Measurements from ENCODE around the gene DDIAS.
"Not testable (repeated sequence)": the region's sequence is repeated elsewhere in the genome, so short reads cannot be mapped to it uniquely, and the experiment has no call there.

DDIAS gene

DNA sequence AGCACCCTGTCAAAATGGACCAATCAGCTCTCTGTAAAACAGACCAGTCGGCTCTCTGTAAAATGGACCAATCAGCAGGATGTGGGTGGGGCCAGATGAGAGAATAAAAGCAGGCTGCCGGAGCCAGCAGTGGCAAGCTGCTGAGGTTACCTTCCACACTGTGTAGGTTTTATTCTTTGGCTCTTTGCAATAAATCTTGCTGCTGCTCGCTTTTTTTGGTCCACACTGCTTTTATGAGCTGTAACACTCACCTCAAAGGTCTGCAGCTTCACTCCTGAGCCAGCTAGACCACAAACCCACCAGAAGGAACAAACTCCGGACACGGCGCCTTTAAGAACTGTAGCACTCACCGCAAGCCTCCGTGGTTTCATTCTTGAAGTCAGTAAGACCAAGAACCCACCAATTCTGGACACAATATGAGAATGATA is 70.0 kb downstream of the DDIAS start:
- DNase-seq: not testable (repeated sequence)

DNA sequence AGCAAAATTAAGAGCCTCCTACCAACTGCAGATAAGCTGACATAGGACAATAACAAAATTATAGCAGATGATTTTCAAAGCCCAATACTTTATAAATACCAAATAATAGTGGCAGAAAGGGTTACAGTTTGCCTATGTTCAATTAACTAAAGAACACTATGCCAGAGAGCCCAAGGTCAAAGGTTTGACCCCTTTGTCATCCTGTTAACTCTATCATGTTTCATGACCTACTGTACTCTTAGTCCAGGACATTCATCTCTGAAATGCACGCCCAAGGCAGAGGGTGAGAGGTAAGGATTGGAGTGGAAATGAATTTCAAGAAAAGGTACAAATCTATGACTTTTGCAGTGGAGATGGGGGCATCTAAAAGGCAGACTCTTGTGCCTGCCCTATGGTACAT is 70.6 kb downstream of the DDIAS start:
- DNase-seq: no peak

DNA sequence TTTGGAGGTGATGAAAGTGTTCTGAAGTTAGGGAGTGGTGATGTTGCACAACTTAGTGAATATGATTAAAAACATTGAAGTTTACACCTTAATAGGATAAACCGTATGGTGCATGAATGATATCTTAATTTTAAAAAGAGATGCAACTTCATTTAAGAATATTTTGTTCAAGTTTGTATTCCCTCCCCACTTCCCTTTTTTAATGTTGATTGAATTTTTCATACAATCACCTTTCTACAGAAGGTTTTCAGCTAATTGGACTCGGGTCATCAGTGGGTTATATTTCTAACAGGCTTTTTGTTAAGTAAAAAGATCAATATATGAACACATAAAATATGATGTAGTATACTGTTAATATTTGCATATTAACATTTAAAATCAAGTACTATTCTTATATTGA is 72.6 kb downstream of the DDIAS start:
- no peak for DNase-seq

DNA sequence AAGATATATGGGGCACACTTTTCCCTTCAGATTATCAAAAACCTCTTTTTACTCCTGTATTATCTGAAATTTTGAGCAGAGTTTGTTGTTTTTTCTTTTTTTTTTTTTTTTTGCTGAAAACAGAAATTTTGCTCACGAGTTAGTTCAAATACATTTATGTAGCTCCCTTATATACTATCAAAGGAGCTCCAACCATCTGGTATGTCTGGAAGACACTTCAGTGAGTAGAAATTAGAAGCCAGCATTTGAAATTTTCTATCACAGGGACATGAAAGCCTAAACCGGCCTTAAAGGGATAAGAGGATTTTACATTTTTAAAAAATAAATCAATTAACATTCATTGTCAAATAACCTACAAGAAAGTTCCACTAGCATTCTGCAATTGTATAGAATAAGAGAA is 73.3 kb downstream of the DDIAS start:
- no peak for DNase-seq

DNA sequence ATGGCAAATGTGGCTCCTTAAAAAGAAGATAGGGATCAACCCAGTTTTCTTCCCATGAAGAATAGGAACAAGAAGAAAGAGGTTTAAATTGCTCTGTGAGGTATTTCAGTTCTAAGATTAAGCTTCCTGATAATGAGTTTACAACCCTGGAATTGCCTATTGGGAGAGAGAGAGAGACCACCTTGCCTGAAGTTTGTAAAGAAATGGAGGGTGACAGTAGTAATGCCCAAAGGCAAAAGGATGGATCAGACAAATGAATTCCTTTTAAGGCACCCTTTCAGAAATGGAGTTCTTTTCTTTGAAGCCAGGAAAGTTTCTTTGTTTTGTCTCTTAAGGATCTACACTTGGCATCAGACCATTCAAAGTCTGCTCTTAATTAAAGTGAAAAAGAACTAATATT is 74.3 kb downstream of the DDIAS start:
- no peak for DNase-seq

DNA sequence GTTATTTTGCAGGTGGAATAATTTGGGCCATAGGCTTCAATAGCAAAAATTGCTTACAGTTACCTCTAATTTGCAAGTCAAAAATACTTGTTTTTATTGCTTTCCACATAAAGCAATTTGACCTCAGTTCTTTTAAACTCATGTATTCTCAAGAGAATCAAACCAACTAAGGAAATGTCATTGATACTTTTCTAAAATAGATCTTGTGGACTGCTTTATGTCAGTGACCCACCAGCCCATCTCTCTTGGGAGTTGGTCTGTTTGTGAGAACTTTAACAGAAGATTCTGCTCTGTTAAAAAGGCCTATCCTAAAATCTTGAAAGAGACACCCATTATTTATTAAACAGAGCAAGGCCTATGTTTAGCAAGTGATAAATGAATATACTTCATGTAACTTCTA is 75.2 kb downstream of the DDIAS start:
- DNase-seq: no peak

DNA sequence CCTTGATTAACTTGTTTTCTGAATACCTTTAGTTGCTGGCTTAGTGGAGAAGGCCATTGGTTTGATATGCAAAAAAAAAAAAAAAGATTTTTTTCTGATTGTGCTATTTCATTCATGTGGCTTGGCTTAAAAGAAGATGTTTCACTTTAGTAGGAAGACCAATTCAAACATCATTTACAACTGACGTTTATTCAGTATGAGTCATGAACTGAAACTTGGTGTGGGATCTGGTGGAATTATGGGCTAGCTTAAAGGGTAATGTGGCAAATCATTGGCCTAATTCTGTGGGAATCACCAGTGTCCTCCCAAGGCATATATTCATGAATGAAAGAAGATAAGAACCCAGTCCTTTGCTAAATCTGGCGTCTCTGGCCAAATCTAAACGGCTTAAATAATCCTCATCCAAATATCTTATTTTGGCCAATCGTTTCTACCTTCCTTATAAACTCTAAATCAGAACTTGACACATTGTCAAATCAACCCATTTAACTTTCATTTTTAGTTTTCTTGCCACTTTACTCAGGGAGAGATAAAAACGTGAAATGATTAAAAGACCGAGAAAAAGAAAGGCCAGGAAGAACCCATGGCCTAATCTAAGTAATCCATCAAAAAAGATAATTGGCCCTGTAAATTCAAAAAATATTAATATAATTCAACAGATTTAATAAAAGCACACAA is 77.0 kb downstream of the DDIAS start:
- DNase-seq: no peak

DNA sequence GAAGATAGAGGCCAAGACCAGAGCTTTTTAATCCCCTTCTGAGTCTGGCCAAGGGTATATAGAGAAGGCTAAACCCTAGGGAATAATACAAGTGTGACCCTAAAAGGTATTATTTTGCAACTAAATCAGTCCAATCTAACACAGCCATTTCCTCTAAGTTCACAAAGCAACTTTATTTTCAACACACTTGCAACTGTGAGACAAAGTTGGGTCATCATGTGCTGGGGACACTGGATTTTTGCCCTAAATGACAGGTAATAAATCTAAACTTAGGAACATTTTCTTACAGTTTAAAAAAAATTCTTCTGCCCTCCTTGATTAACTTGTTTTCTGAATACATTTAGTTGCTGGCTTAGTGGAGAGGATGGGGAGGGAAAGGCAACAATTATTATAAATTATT is 78.3 kb downstream of the DDIAS start:
- DNase-seq: no peak

DNA sequence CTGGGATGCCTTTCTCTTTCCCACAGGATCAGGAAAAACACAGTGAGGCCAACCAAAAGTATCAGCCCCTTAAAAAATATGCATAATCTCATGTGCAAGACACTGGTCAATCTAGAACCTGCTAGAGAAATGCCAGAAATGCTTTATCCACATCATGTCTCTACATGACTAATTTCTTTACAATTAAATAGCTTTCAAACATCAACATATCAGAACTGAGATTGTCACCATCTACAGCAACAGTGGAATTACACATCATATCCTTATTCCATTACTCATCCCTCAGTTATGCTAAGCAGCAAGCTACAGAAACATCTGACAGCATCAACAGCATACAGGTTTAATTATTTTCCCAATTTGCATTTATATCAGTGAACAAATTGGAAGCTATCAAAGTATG is 78.8 kb downstream of the DDIAS start:
- DNase-seq: no peak

DNA sequence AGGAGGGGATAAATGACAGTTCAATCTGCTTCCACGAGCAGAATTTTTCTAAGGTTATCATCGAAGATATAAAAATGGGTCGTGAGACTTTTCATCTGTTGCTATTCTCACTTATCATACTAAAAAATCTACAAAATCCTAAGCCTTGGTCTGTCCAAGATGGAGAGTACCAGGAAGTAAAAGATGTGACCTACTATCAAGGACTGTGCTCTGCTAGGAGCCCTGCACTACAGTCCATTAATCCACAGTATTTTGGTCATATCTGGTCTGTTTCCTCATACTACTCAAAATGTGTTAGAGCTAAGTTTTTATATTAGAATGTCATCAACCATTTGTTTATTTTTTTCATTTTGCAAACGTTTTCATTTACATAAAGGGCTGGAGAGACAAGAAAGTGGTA is 79.4 kb downstream of the DDIAS start:
- DNase-seq: no peak

DNA sequence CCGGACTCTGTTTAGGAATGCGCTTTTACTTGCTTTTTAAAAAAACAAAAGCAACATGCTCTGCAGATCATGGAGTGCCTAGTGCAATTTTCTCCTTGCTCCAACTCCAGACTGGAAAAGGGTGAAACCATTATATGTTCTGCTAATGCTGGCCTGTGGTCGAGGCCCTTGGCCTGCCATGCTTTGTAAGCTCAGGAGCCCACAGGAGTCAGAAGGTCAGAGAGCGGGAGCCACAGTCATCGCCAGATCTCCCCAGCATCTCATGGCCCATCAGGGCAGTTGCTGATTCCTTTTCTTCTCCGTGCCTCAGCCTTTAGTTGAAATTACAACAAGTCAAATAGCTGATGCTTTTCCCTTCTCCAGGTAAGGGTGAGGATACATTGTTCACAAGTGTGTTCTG is 80.3 kb downstream of the DDIAS start:
- no peak for DNase-seq

Measured in NCI-H510A treated with DMSO at 0.1 percent for 48 hours (cell line).